ENCODE data around the gene JPT2.

JPT2 gene

GRCh38 chr16:1707193-1707790 is 29.2 kb downstream of the JPT2 start:
- DNase-seq (ENCODE audit: extremely low read depth, insufficient read length), result no peak
- TF ChIP-seq CTCF (IDR thresholded peaks at IDR 0.05; ENCODE audit: insufficient read depth, low read length, poor library complexity, severe bottlenecking), result no peak
- no peaks in the 10 kb centered on the region for H3K27me3 ChIP-seq (replicated peaks; ENCODE audit: control insufficient read depth, insufficient read depth, low read length)
- peak overlapping the region; percentile 100 for H3K4me3 ChIP-seq (replicated peaks; ENCODE audit: low read depth, low read length)
- peaks cover 5% of the 10 kb centered on the region for H3K36me3 ChIP-seq (ENCODE audit: control insufficient read depth, insufficient read depth, low read length)

DNA sequence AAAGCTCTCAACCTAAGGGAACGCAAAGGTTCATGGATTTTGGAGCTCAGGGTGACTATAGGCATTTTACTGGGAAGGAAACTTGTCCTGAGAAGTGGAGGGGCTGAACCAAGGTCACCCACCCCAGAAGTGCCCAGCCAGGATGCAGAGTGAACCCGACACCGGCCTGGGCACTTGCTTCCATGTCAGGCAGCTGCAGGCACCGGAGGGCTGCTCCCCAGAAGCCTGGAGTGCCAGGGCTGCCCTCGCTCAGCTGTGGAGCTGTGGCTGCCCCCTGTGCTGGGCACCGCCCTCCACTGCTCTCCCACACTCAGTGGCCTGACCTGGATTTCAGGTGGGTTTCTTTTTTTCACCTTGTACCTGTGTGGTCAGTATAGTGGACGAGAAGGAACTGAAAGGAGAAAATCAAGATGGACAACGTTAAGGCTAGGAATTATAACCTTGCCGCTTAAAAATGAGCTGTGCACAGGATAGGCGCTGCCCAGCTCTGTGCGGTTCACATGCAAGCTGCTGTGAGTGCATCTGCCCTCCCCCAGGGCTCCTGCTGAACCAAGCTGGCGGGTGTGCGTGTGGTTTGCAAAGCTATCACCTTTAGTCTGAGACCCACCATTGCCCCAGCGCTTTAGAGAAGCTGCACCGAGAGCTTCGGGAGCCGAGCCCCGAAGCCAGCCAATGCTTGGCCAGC is 30.1 kb downstream of the JPT2 start:
- Histone ChIP-seq H3K36me3 (ENCODE audit: control insufficient read depth, insufficient read depth, low read length) (peaks cover 2% of the 10 kb centered on the region), H3K27me3 (replicated peaks; ENCODE audit: control insufficient read depth, insufficient read depth, low read length) (no peaks in the 10 kb centered on the region), H3K4me3 (replicated peaks; ENCODE audit: low read depth, low read length) (no peak overlapping the region)
- no peak for DNase-seq (ENCODE audit: extremely low read depth, insufficient read length)
- TF ChIP-seq CTCF (IDR thresholded peaks at IDR 0.05; ENCODE audit: insufficient read depth, low read length, poor library complexity, severe bottlenecking), result no peak

- no peaks in the 10 kb centered on the region for H3K27me3 ChIP-seq (replicated peaks; ENCODE audit: control insufficient read depth, insufficient read depth, low read length)
- H3K4me3 ChIP-seq (replicated peaks; ENCODE audit: low read depth, low read length), result no peak overlapping the region
- DNase-seq (ENCODE audit: extremely low read depth, insufficient read length), result no peak
- peaks cover 2% of the 10 kb centered on the region for H3K36me3 ChIP-seq (ENCODE audit: control insufficient read depth, insufficient read depth, low read length)
- no peak for TF ChIP-seq CTCF (IDR thresholded peaks at IDR 0.05; ENCODE audit: insufficient read depth, low read length, poor library complexity, severe bottlenecking)
Measured at GRCh38 chr16:1708768-1709180, 30.7 kb downstream of the JPT2 start.

DNA sequence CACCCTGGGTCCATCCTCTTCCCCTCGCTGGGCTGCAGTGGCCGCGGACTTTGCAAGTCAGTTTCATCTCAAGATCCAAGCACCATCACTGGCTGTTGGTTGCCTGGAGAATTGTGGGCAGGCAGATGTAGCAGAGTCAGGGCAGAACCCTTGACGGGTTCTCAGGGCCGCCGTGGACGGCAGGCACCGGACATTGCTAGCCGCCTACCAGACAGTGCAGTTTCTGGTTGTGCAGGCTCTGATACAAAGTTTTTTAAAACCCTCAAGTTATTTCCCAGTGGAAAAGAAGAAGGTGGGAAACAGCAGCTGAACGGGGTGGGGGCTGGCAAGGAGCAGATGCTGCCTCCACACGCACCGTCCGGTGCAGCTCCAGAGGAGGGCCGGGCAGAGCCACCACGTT is 31.3 kb downstream of the JPT2 start:
- H3K4me3 ChIP-seq (replicated peaks; ENCODE audit: low read depth, low read length), result no peak overlapping the region
- no peaks in the 10 kb centered on the region for H3K27me3 ChIP-seq (replicated peaks; ENCODE audit: control insufficient read depth, insufficient read depth, low read length)
- peaks cover 2% of the 10 kb centered on the region for H3K36me3 ChIP-seq (ENCODE audit: control insufficient read depth, insufficient read depth, low read length)
- no peak for DNase-seq (ENCODE audit: extremely low read depth, insufficient read length)
- TF ChIP-seq CTCF (IDR thresholded peaks at IDR 0.05; ENCODE audit: insufficient read depth, low read length, poor library complexity, severe bottlenecking), result no peak

GRCh38 chr16:1710811-1711507 is 32.9 kb downstream of the JPT2 start:
- no peaks in the 10 kb centered on the region for H3K27me3 ChIP-seq (replicated peaks; ENCODE audit: control insufficient read depth, insufficient read depth, low read length)
- no peak for TF ChIP-seq CTCF (IDR thresholded peaks at IDR 0.05; ENCODE audit: insufficient read depth, low read length, poor library complexity, severe bottlenecking)

More at GRCh38 chr16:1710811-1711507, 32.9 kb downstream of the JPT2 start:
- DNase-seq (ENCODE audit: extremely low read depth, insufficient read length), result no peak
- no peak overlapping the region for H3K4me3 ChIP-seq (replicated peaks; ENCODE audit: low read depth, low read length)
- peaks cover 2% of the 10 kb centered on the region for H3K36me3 ChIP-seq (ENCODE audit: control insufficient read depth, insufficient read depth, low read length)
